BJ (cell line): ENCODE measurements around the gene BARHL1. TPM values are rescaled to one million over a fixed set of nuclear protein-coding genes. Genes with fewer than 3 reads are reported as not detected.
A peak's percentile ranks its signal among the peaks of the same experiment; 100 is the strongest.

Experiments
- CTCF ChIA-PET: fragments of 350-600 bp; formaldehyde crosslinking; extraction: SDS; loops from one replicate; lab custom pipeline; 2021; ENCODE audit warnings: antibody characterized with exemption, inconsistent platforms; lab: Yijun Ruan, JAX
- POLR2A ChIA-PET: fragments of 300-600 bp; sonication (Branson Sonifier 250); formaldehyde crosslinking; extraction: SDS; loops from one replicate; lab custom pipeline; 2021; ENCODE audit warnings: antibody characterized with exemption; lab: Charles Lee
- DNase-seq: peaks from one replicate; pipeline ENCODE4 v3.0.0-alpha.2; 2011; ENCODE audit warnings: low read depth
- H3K27me3 ChIP-seq: 2 replicates; pipeline ENCODE4 v1.6.0; 2011; ENCODE audit warnings: low read length; ENCODE audit not compliant: control insufficient read depth, insufficient read depth
- H3K36me3 ChIP-seq: 2 replicates; pipeline ENCODE4 v1.5.1; 2011; ENCODE audit warnings: low read length; ENCODE audit not compliant: control insufficient read depth, insufficient read depth
- H3K4me3 ChIP-seq: 2 replicates; pipeline ENCODE4 v1.5.1; 2011; ENCODE audit warnings: low read depth, mild to moderate bottlenecking, control low read depth, low read length
- CTCF ChIP-seq: IDR thresholded peaks from 2 replicates; pipeline ENCODE4 v1.5.1; 2011; ENCODE audit warnings: low read depth, mild to moderate bottlenecking, control low read depth, inconsistent platforms, low read length, moderate library complexity; ENCODE audit not compliant: insufficient read depth
- polyA plus RNA-seq: library from polyadenylated mRNA; depleted of rRNA; stranded (reverse); fragments of >200 nt; gene quantifications from 2 replicates; pipeline ENCODE4 v1.2.3, GENCODE V29; 2011

BARHL1 gene
- polyA plus RNA-seq, 1 experiment = not detected

GRCh38 chr9:132630116-132630515 lies 47.7 kb downstream of the BARHL1 start:
- POLR2A ChIA-PET = no interaction called here
- no peak for DNase-seq
- CTCF ChIA-PET = interaction anchor here (0.6 kb wide), 1 partner anchor 14 kb away, joined by 3 read pairs; no protein-coding TSS in a partner anchor
- Histone ChIP-seq H3K27me3 (no peaks in the 10 kb centered on the region), H3K4me3 (no peak overlapping the region), H3K36me3 (peaks cover 6% of the 10 kb centered on the region)
- TF ChIP-seq CTCF = no peak

- CTCF ChIA-PET = interaction anchor here (1.3 kb wide), 1 partner anchor 14 kb away, joined by 7 read pairs; no protein-coding TSS in a partner anchor
- H3K36me3 ChIP-seq = peaks cover 6% of the 10 kb centered on the region
Observed at GRCh38 chr9:132630811-132631210, 48.4 kb downstream of the BARHL1 start.

GRCh38 chr9:132631280-132631679 lies 48.9 kb downstream of the BARHL1 start:
- peak; percentile 24 for DNase-seq
- no peaks in the 10 kb centered on the region for H3K27me3 ChIP-seq
- ChIA-PET CTCF (interaction anchor here (1.3 kb wide), 1 partner anchor 13 kb away, joined by 7 read pairs; no protein-coding TSS in a partner anchor), POLR2A (no interaction called here)
- H3K36me3 ChIP-seq = peaks cover 6% of the 10 kb centered on the region
- TF ChIP-seq CTCF = peak; percentile 19; the same call in 1 of the 2 replicates
- H3K4me3 ChIP-seq = no peak overlapping the region

More at GRCh38 chr9:132630811-132631210, 48.4 kb downstream of the BARHL1 start:
- no peak overlapping the region for H3K4me3 ChIP-seq
- no peak for TF ChIP-seq CTCF
- POLR2A ChIA-PET = no interaction called here
- H3K27me3 ChIP-seq = no peaks in the 10 kb centered on the region
- DNase-seq = no peak

GRCh38 chr9:132631685-132632084 lies 49.3 kb downstream of the BARHL1 start:
- TF ChIP-seq CTCF = no peak
- no peaks in the 10 kb centered on the region for H3K27me3 ChIP-seq
- CTCF ChIA-PET = interaction anchor here (1.3 kb wide), 1 partner anchor 13 kb away, joined by 7 read pairs; no protein-coding TSS in a partner anchor
- H3K36me3 ChIP-seq = peaks cover 6% of the 10 kb centered on the region
- DNase-seq = no peak
- POLR2A ChIA-PET = no interaction called here
- no peak overlapping the region for H3K4me3 ChIP-seq

DNA sequence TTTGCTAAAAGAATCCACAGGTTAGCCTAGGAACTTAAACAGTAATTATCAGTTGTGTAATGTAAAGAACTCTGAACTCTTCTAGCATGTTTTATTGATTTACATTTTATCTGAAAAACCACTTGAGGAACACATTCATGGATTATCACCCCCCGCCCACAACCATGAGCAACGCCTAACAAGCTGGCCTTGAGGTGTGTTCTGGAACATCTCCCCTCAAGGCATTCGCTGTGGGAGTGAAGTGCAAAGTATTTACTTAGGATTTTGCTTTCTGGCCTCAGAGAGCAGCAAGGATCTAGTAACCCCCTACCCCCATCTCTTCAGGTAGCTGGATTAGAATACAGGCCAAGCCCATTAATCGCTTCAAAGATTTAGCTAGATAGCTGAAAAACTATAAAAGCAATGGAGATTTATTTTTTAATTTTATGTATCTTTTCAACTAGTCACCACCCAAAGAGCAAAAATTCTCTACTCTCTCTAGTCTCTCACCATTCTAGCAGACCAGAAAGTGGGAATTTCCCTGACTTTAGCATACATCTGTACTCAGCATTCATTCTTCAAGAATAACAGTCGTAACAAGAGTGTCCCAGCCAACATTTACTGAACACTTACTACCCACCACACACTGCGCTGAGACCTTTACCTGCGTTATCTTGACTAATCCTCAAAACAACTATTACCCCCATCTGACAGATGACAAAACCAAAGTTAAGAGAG lies 50.2 kb downstream of the BARHL1 start:
- no peak for TF ChIP-seq CTCF
- POLR2A ChIA-PET = no interaction called here
- Histone ChIP-seq H3K36me3 (peaks cover 6% of the 10 kb centered on the region), H3K4me3 (no peak overlapping the region), H3K27me3 (no peaks in the 10 kb centered on the region)
- no peak for DNase-seq
- CTCF ChIA-PET = interaction anchor here (0.6 kb wide), 1 partner anchor 10 kb away, joined by 3 read pairs; no protein-coding TSS in a partner anchor
